ENCODE results near the gene CADPS2. TPM values are rescaled to one million over a fixed set of nuclear protein-coding genes. Genes with fewer than 3 reads are reported as not detected.

The CADPS2 gene
- total and polyA plus RNA-seq, 7 donors, result 1.5 to 3.6 (median 2.1) TPM

- ATAC-seq (no peak), DNase-seq (no peak)
- no peak for TF ChIP-seq CTCF (IDR thresholded peaks at IDR 0.05)
Observed at GRCh38 chr7:122604251-122604650, 282.0 kb downstream of the CADPS2 start.

GRCh38 chr7:122602800-122603199 lies 283.5 kb downstream of the CADPS2 start:
- WGBS, 3 donors, result 42 to 58% (median 43%) methylated on average over 2 of the region's 2 CpGs
- no peak overlapping the region for H3K4me3 ChIP-seq
- intact Hi-C loops (cut with DNase I), result no loop called here
- H3K9me3 ChIP-seq, result no peaks in the 10 kb centered on the region
- no peak for TF ChIP-seq CTCF (IDR thresholded peaks at IDR 0.05)
- no peak overlapping the region for H3K27ac ChIP-seq
- DNase-seq (no peak), ATAC-seq (no peak)
- H3K27me3 ChIP-seq (ENCODE audit: insufficient read depth in 3 of 3, low read length in 2 of 3), result no peaks in the 10 kb centered on the region
- no peaks in the 10 kb centered on the region for H3K4me1 ChIP-seq
- H3K36me3 ChIP-seq (ENCODE audit: insufficient read depth in 1 of 2, low read depth in 1 of 2), result no peaks in the 10 kb centered on the region

More at GRCh38 chr7:122604251-122604650, 282.0 kb downstream of the CADPS2 start:
- Histone ChIP-seq H3K36me3 (ENCODE audit: insufficient read depth in 1 of 2, low read depth in 1 of 2) (no peaks in the 10 kb centered on the region), H3K27me3 (ENCODE audit: insufficient read depth in 3 of 3, low read length in 2 of 3) (no peaks in the 10 kb centered on the region), H3K4me1 (no peaks in the 10 kb centered on the region), H3K4me3 (no peak overlapping the region), H3K27ac (no peak overlapping the region), H3K9me3 (no peaks in the 10 kb centered on the region)
- intact Hi-C loops (cut with DNase I), result no loop called here

GRCh38 chr7:122600630-122601029 lies 285.6 kb downstream of the CADPS2 start:
- WGBS, 3 donors, result 76 to 83% (median 78%) methylated on average over 2 of the region's 2 CpGs
- ATAC-seq (no peak), DNase-seq (no peak)
- no peak overlapping the region for H3K27ac ChIP-seq
- no peaks in the 10 kb centered on the region for H3K27me3 ChIP-seq (ENCODE audit: insufficient read depth in 3 of 3, low read length in 2 of 3)
- H3K9me3 ChIP-seq, result no peaks in the 10 kb centered on the region
- TF ChIP-seq CTCF (IDR thresholded peaks at IDR 0.05), result no peak
- no peaks in the 10 kb centered on the region for H3K36me3 ChIP-seq (ENCODE audit: insufficient read depth in 1 of 2, low read depth in 1 of 2)
- intact Hi-C loops (cut with DNase I), result no loop called here
- H3K4me3 ChIP-seq, result no peak overlapping the region
- peaks cover 3% of the 10 kb centered on the region for H3K4me1 ChIP-seq

- TF ChIP-seq CTCF (IDR thresholded peaks at IDR 0.05), result no peak
- ATAC-seq, result no peak
- no peak for DNase-seq
- Histone ChIP-seq H3K4me1 (peaks cover 3% of the 10 kb centered on the region), H3K9me3 (no peaks in the 10 kb centered on the region), H3K4me3 (no peak overlapping the region), H3K27me3 (ENCODE audit: insufficient read depth in 3 of 3, low read length in 2 of 3) (no peaks in the 10 kb centered on the region), H3K36me3 (ENCODE audit: insufficient read depth in 1 of 2, low read depth in 1 of 2) (no peaks in the 10 kb centered on the region), H3K27ac (no peak overlapping the region)
- intact Hi-C loops (cut with DNase I), result no loop called here
- 81 to 85% (median 83%) methylated on average over 1 of the region's 1 CpG for WGBS, 3 donors
Observed at GRCh38 chr7:122600042-122600441, 286.2 kb downstream of the CADPS2 start.

- no peaks in the 10 kb centered on the region for H3K9me3 ChIP-seq
- ATAC-seq, result no peak
- H3K36me3 ChIP-seq (ENCODE audit: insufficient read depth in 1 of 2, low read depth in 1 of 2), result no peaks in the 10 kb centered on the region
- no peak overlapping the region for H3K27ac ChIP-seq
- intact Hi-C loops (cut with DNase I), result no loop called here
- TF ChIP-seq CTCF (IDR thresholded peaks at IDR 0.05), result no peak
- no peak overlapping the region for H3K4me3 ChIP-seq
- DNase-seq, result no peak
- no peaks in the 10 kb centered on the region for H3K27me3 ChIP-seq (ENCODE audit: insufficient read depth in 3 of 3, low read length in 2 of 3)
- peaks cover 3% of the 10 kb centered on the region for H3K4me1 ChIP-seq
- 53 to 66% (median 53%) methylated on average over 3 of the region's 3 CpGs for WGBS, 3 donors
Observed at GRCh38 chr7:122597277-122597676, 289.0 kb downstream of the CADPS2 start.

All from psoas muscle (tissue), 8 donors.